Activated CD8-positive, alpha-beta memory T cell treated with anti-CD3 and anti-CD28 coated beads, Interleukin-2, amount 50 U/mL, for 24 hours (primary cell): ENCODE measurements around the gene XK.

ENCODE experiments used
- DNase-seq: peaks from one replicate; pipeline ENCODE4 v3.0.0-alpha.2; 2020; ENCODE audit errors: extremely low read depth

The XK gene

DNA sequence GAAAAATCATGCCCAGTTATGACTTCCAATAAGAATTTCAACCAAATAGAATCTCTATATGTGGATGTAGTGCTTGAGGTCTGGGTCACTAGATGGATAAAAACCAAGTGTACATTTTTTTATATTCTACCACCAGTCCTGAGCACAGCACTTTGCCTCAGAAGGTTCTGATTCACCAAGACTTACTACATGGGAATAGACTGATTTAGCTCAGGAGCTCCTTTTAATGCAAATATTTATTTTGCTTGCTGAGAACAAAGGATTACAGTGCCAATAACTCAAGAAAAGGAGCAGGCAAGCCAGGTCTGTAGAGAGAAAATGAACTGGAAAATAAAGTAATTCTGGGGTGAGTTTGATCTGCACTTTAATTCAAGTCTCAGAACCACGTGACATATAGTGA is 6.4 kb upstream of the XK start:
- DNase-seq = no peak

GRCh38 chrX:37679888-37680287 is 5.7 kb upstream of the XK start:
- DNase-seq = no peak

GRCh38 chrX:37684426-37684825 is 1.2 kb upstream of the XK start:
- no peak for DNase-seq

GRCh38 chrX:37684973-37685372 is 618 bp upstream of the XK start:
- DNase-seq = no peak

DNA sequence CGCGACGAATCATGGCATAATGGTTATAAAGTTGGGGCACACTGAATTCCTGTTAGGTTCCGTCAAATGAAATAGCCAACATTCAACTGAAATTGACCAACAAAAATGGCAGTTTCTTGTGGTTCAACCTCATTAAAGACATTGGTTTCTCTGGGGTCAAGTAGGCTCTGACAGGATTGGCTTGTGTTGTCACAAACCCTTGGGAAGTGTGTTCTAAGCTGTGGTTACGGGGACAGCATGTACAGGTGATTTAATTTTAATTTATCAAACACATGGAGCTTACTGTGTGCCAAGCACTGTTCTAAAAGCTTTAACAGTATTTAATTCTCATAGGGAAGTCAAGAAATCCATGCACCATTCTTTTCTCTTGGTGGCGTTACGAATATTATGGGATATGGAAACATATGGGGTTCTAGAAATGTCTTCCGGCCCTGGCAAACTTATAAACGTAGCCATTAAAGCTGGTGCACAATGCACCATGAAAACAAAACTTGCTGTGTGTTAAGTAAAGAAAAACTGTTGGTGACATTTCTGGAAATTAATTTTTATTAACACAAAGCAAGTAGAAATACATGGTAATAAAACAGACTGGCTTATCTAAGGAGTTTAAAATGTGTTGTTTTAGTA is 891 bp downstream of the XK start:
- DNase-seq = no peak

DNA sequence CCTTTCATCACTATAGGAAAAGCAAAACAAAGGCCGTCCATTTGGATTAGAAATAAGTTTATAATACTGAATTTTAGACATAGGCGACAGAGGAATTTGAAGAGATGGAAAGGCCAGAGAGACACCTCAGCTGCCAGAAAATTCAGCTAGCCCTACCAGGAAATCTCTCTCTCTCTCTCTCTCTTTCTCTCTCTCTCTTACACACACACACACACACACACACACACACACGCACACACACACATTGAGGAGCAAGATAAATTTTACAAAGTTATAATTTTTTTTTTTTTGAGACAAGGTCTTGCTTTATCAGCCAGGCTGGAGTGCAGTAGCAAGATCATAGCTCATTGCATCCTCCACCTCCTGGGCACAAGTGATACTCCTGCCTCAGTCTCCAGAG is 1.4 kb downstream of the XK start:
- no peak for DNase-seq

DNA sequence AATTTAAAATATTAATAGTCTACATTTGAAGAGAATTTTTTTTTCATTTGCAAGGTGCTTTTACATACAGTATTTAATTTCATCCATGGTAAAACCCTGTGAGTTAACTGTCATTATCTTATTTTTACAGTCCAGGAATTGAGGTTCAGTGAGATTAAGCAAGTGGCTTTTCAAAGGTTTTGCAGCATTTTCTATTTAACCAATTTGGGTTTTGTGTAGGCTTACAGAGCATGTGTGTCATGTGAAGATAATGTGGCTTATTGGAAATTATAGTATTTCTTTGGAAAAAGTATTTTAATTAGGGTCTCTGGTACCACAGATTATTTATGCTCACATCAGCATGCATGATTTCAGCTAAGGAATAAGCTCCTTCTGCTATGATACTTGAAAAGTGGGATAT is 4.5 kb downstream of the XK start:
- DNase-seq = no peak

DNA sequence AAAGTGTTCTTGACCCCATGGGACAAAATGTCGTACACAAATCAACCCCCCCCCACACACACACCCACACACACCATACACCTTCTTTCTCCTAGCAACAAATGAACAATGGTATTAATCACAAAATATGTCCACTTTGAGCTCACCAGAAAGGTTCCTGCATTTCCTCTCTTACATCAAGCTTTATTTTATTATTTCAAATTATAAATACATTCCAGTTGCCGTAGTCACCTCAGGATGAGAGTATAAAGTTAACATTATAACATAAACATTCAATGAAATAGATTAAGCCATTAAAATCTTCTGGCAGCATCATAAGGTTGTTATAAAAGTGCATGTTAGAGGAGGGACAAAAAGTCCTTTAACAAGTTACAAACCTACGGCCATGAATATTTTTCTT is 7.3 kb downstream of the XK start:
- DNase-seq = no peak

- no peak for DNase-seq
Measured at GRCh38 chrX:37697169-37697760, 11.7 kb downstream of the XK start.

GRCh38 chrX:37701588-37701987 is 16.0 kb downstream of the XK start:
- DNase-seq = no peak

GRCh38 chrX:37711991-37712390 is 26.4 kb downstream of the XK start:
- no peak for DNase-seq

DNA sequence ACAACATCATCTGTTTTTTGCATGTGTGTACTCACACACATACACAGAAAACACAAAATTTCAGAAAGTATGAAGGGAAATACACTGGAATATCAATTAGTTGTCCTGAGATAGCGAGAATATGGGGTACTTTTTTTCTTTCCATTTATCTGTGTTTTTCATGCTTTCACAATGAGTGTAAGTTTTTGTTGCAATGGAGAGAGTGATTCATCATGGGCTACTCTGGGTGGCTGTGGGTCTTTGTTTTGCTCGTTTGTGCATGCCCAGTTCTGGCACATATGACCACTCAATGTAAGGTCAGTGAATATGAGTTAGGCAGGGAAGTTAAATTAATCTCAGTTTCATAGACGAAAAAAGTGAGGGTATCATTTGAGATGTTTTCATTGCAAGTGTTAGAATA is 26.9 kb downstream of the XK start:
- DNase-seq = no peak

DNA sequence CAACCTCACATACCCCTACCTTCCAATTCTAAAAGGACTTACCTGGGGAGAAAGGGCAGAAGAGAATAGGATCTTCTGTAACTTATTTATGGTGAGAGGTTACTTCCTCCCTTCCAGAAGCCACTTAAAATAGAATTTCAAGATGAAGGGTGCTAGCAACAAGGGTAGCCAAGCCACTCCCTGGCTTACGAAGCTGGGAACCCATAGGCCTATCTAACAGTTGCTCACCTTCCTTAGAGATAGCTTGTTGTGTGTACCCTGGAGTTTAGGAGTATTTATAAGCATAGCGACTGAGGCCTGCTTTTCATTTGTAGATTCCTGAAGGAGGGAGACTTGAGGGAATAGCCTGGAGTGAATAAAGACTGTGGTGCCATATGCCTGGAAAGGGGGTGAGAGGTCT is 28.9 kb downstream of the XK start:
- DNase-seq = no peak

GRCh38 chrX:37716602-37717001 is 31.0 kb downstream of the XK start:
- no peak for DNase-seq

- no peak for DNase-seq
Measured at GRCh38 chrX:37717708-37718107, 32.1 kb downstream of the XK start.

- no peak for DNase-seq
Measured at GRCh38 chrX:37722595-37722994, 37.0 kb downstream of the XK start.

GRCh38 chrX:37726346-37726745 is 40.8 kb downstream of the XK start:
- no peak for DNase-seq

DNA sequence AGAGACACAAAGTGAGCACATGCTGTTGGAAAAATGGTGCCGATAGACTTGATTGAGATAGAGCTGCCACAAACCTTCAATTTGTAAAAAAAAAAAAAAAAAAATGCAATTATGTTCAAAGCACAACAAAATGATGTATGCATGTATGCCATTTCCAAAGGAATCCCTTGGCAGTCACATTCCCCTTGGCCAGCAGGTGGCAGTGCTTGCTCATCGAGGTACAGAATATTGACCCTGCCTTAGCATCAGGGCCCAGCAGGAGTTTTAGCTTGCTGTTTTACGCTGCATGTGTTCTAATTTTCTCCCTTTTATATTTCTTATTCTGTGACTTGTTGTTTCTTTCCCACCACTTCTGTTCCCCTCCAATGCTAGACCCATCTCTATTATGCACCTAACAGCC is 59.8 kb downstream of the XK start:
- peak; percentile 39 for DNase-seq

GRCh38 chrX:37745835-37746217 is 60.2 kb downstream of the XK start:
- no peak for DNase-seq

GRCh38 chrX:37746218-37746941 is 60.8 kb downstream of the XK start:
- DNase-seq = no peak

DNA sequence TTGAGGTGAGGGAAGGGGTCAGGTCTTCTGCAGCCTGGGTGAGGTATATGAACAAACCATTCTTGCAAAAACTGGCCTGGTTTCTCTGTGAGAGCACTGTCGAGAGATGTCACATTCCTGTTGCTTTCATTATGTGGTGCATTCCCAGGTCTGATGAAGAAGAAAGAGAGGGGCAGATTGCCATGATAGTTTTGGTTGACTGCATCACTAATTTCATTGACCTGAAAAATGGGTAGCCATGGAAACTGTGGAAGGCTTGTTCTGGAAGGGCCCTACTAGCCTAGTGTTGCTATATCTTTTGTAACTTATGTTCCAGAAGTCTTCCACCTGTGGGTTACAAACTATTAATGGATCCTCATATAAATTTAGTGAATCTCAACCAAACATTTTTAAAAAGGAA is 61.4 kb downstream of the XK start:
- no peak for DNase-seq

DNA sequence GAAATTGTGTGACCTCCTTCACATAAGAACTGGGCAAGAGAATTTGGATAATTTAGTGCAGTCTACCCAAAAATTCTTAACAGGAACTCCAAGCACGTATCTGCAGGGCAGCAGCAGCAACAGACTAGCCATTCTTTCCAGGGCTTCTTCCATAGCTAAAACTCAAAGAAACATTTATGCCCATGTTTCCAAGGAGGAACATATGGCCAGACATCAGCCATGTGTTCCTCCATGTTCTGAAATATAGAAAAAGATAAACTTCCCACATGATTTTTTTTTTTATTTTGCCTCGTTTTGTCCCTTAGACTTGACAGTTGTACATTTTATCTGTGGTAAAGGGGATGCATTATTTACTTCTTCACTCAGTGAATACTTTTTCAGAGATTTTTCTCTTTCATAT is 66.7 kb downstream of the XK start:
- DNase-seq = no peak

GRCh38 chrX:37752936-37753335 is 67.3 kb downstream of the XK start:
- DNase-seq = no peak

DNA sequence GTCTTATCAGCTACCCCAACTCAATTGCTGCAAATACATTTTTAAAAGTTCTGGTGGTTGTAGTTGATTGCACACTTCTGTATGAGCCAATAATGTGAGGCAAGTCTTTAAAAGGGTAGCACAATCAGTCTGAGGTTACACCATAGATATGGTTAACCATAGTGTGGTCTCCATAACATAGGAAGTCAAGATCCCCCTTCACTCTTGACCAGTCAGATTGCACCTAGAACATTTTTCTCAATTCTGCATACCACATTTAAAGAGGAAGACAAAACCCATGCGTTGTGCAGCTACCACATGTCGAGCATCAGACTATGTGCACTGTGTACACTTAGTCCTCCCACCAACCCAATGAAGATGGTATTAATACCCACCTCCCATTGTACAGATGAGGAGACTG is 67.8 kb downstream of the XK start:
- no peak for DNase-seq
